Ovary (tissue), 3 donors: ENCODE data around the gene JAG2.

Experiments
- EP300 ChIP-seq: sonication (generic); formaldehyde crosslinking; IDR thresholded peaks from one replicate; pipeline ENCODE4 v1.6.1; 2017; ENCODE audit warnings: antibody characterized with exemption
- POLR2A ChIP-seq: fragments of 450-650 bp; IDR thresholded peaks from one replicate; pipeline ENCODE4 v1.6.1; 2017; ENCODE audit warnings: antibody characterized with exemption, mild to moderate bottlenecking, moderate library complexity
- TF ChIP-seq, protein P1 (sequence below), 3 donors: fragments of 450-650 bp in 2 of 3; fragments of 200-600 bp in 1 of 3; IDR thresholded peaks; one replicate each; pipeline versions ENCODE4 v1.5.1 to v1.8.0; 2016 to 2022; ENCODE audit warnings: antibody characterized with exemption in 3 of 3, mild to moderate bottlenecking in 1 of 3
- donor health status: DM: no; HTN: no; CAD: no.

DNA sequence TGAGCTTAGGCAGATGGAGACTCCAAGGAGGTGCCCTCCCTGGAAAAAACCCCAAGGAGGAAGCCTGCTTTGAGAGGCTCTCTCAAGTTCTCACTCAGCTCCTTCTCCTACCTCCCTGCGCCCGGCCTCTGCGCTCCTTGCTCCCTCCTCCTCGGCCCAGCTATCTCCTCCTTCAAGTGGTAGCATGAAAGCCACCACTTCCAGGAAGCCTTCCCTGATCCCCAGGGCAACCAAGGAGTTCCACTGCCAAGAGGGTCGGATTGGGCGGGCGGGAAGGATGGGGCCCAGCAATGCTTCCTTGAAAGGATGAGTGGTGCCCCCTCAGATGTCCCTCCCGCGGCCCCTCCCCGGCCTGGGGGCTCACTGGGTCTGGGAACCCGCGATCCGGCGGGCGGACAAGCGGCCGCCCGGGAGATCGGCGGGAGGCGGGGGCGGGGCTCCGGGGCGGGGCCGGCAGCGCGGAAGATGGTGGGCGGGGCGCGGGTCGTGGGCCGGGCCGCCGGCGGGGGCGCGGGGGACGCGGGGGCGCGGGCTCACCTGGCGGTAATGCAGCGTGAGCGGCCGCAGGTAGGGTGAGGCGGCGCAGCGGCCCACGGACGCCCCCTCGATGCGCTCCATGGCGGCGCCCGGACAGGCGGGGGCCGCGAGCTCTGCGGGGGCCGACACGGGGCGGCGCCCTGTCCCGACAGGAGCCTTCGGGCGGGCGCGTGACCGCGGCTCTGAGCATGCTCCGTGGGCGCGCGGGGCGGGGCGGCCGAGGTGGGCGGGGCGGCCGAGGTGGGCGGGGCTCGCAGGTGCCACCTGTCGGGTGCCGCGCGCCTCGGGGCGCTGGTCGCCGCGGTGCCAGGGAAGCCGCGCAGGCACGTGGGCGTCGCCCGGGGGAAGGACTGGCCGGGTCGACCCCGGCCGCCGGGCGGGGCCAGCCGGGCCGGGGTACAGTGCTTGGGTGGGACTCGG lies 12.3 kb upstream of the JAG2 start, which contains the start of gene NUDT14:
- TF ChIP-seq, protein P1, sequence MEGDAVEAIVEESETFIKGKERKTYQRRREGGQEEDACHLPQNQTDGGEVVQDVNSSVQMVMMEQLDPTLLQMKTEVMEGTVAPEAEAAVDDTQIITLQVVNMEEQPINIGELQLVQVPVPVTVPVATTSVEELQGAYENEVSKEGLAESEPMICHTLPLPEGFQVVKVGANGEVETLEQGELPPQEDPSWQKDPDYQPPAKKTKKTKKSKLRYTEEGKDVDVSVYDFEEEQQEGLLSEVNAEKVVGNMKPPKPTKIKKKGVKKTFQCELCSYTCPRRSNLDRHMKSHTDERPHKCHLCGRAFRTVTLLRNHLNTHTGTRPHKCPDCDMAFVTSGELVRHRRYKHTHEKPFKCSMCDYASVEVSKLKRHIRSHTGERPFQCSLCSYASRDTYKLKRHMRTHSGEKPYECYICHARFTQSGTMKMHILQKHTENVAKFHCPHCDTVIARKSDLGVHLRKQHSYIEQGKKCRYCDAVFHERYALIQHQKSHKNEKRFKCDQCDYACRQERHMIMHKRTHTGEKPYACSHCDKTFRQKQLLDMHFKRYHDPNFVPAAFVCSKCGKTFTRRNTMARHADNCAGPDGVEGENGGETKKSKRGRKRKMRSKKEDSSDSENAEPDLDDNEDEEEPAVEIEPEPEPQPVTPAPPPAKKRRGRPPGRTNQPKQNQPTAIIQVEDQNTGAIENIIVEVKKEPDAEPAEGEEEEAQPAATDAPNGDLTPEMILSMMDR (IDR thresholded peaks at IDR 0.05) = no peak
- no peak for TF ChIP-seq POLR2A
- TF ChIP-seq EP300 = no peak
